Measurements from ENCODE around the gene GATA1.

The GATA1 gene

GRCh38 chrX:48770296-48770695 lies 16.1 kb upstream of the GATA1 start:
- TF ChIP-seq ZNF274 (IDR thresholded peaks at IDR 0.05; ENCODE audit: low read depth, low read length): no peak

GRCh38 chrX:48772602-48773001 lies 13.8 kb upstream of the GATA1 start:
- TF ChIP-seq ZNF274 (IDR thresholded peaks at IDR 0.05; ENCODE audit: low read depth, low read length): no peak
- no peak overlapping the region for H3K4me3 ChIP-seq (ENCODE audit: low read length)

More at GRCh38 chrX:48770296-48770695, 16.1 kb upstream of the GATA1 start:
- no peak overlapping the region for H3K4me3 ChIP-seq (ENCODE audit: low read length)

GRCh38 chrX:48776818-48777439 lies 9.5 kb upstream of the GATA1 start:
- no peak overlapping the region for H3K4me3 ChIP-seq (ENCODE audit: low read length)
- TF ChIP-seq ZNF274 (IDR thresholded peaks at IDR 0.05; ENCODE audit: low read depth, low read length): no peak

GRCh38 chrX:48779399-48779798 lies 7.0 kb upstream of the GATA1 start:
- H3K4me3 ChIP-seq (ENCODE audit: low read length): no peak overlapping the region
- no peak for TF ChIP-seq ZNF274 (IDR thresholded peaks at IDR 0.05; ENCODE audit: low read depth, low read length)

- no peak overlapping the region for H3K4me3 ChIP-seq (ENCODE audit: low read length)
- TF ChIP-seq ZNF274 (IDR thresholded peaks at IDR 0.05; ENCODE audit: low read depth, low read length): no peak
These were observed 4.7 kb upstream of the GATA1 start for GRCh38 chrX:48781705-48782104.

- TF ChIP-seq ZNF274 (IDR thresholded peaks at IDR 0.05; ENCODE audit: low read depth, low read length): no peak
- no peak overlapping the region for H3K4me3 ChIP-seq (ENCODE audit: low read length)
These were observed 4.2 kb upstream of the GATA1 start for GRCh38 chrX:48782216-48782615.

GRCh38 chrX:48782795-48783194 lies 3.6 kb upstream of the GATA1 start:
- H3K4me3 ChIP-seq (ENCODE audit: low read length): no peak overlapping the region
- no peak for TF ChIP-seq ZNF274 (IDR thresholded peaks at IDR 0.05; ENCODE audit: low read depth, low read length)

GRCh38 chrX:48784726-48785125 lies 1.7 kb upstream of the GATA1 start:
- H3K4me3 ChIP-seq (ENCODE audit: low read length): no peak overlapping the region
- no peak for TF ChIP-seq ZNF274 (IDR thresholded peaks at IDR 0.05; ENCODE audit: low read depth, low read length)

- no peak overlapping the region for H3K4me3 ChIP-seq (ENCODE audit: low read length)
- TF ChIP-seq ZNF274 (IDR thresholded peaks at IDR 0.05; ENCODE audit: low read depth, low read length): no peak
These were observed 1.2 kb upstream of the GATA1 start for GRCh38 chrX:48785186-48785539.

- TF ChIP-seq ZNF274 (IDR thresholded peaks at IDR 0.05; ENCODE audit: low read depth, low read length): no peak
These were observed 713 bp upstream of the GATA1 start for GRCh38 chrX:48785540-48786214.

GRCh38 chrX:48786825-48787504 lies 575 bp downstream of the GATA1 start:
- TF ChIP-seq ZNF274 (IDR thresholded peaks at IDR 0.05; ENCODE audit: low read depth, low read length): no peak
- H3K4me3 ChIP-seq (ENCODE audit: low read length): no peak overlapping the region

More at GRCh38 chrX:48785540-48786214, 713 bp upstream of the GATA1 start:
- no peak overlapping the region for H3K4me3 ChIP-seq (ENCODE audit: low read length)

- TF ChIP-seq ZNF274 (IDR thresholded peaks at IDR 0.05; ENCODE audit: low read depth, low read length): no peak
These were observed 1.4 kb downstream of the GATA1 start for GRCh38 chrX:48787505-48788443.

GRCh38 chrX:48789366-48790220 lies 3.2 kb downstream of the GATA1 start:
- H3K4me3 ChIP-seq (ENCODE audit: low read length): no peak overlapping the region
- TF ChIP-seq ZNF274 (IDR thresholded peaks at IDR 0.05; ENCODE audit: low read depth, low read length): no peak

More at GRCh38 chrX:48787505-48788443, 1.4 kb downstream of the GATA1 start:
- no peak overlapping the region for H3K4me3 ChIP-seq (ENCODE audit: low read length)
